Spleen (tissue), 11 donors: Measurements from ENCODE around the gene C1GALT1. TPM values are rescaled to one million over a fixed set of nuclear protein-coding genes. Genes with fewer than 3 reads are reported as not detected.
"Not testable (repeated sequence)": the region's sequence is repeated elsewhere in the genome, so short reads cannot be mapped to it uniquely, and the experiment has no call there.

Source experiments
- DNase-seq: peaks from one replicate; pipeline ENCODE4 v3.0.0-alpha.2; 2020
- H3K27ac ChIP-seq, 8 donors: fragments of 200-600 bp; sonication (generic) in 7 of 8; 1 replicate in 4 of 8; 2 replicates in 4 of 8; pipeline versions ENCODE4 v1.5.0 to v1.8.0; 2016 to 2021; ENCODE audit warnings: inconsistent platforms in 4 of 8, mild to moderate bottlenecking in 4 of 8, moderate library complexity in 1 of 8
- H3K27me3 ChIP-seq, 7 donors: fragments of 200-600 bp; sonication (generic) in 6 of 7; replicated peaks in 1 of 7; 1 replicate in 4 of 7; 2 replicates in 3 of 7; pipeline versions ENCODE4 v1.5.0 to v1.8.0; 2016 to 2021; ENCODE audit warnings: inconsistent platforms in 3 of 7, mild to moderate bottlenecking in 1 of 7
- H3K36me3 ChIP-seq, 6 donors: fragments of 200-600 bp; sonication (generic) in 5 of 6; 1 replicate in 4 of 6; 2 replicates in 2 of 6; pipeline versions ENCODE4 v1.5.0 to v1.8.0; 2016 to 2021; ENCODE audit warnings: inconsistent platforms in 2 of 6
- H3K4me1 ChIP-seq, 6 donors: fragments of 200-600 bp; sonication (generic) in 5 of 6; 1 replicate in 3 of 6; 2 replicates in 3 of 6; pipeline versions ENCODE4 v1.5.0 to v1.8.0; 2016 to 2021; ENCODE audit warnings: inconsistent platforms in 3 of 6
- H3K4me3 ChIP-seq, 8 donors: fragments of 200-600 bp; sonication (generic) in 7 of 8; 1 replicate in 4 of 8; 2 replicates in 4 of 8; pipeline versions ENCODE4 v1.5.0 to v1.8.0; 2016 to 2021; ENCODE audit warnings: inconsistent platforms in 4 of 8, mild to moderate bottlenecking in 4 of 8, moderate library complexity in 2 of 8
- H3K9me3 ChIP-seq, 8 donors: fragments of 200-600 bp; sonication (generic) in 7 of 8; 1 replicate in 4 of 8; 2 replicates in 4 of 8; pipeline versions ENCODE4 v1.5.0 to v1.8.0; 2016 to 2021; ENCODE audit warnings: inconsistent platforms in 4 of 8
- POLR2A ChIP-seq, 3 donors: fragments of 450-650 bp; IDR thresholded peaks; one replicate each; pipeline ENCODE4 v1.5.1; 2017; ENCODE audit warnings: antibody characterized with exemption in 3 of 3, mild to moderate bottlenecking in 1 of 3
- POLR2AphosphoS5 ChIP-seq, 3 donors: sonication (generic); formaldehyde crosslinking; IDR thresholded peaks; one replicate each; pipeline ENCODE4 v1.5.1; 2017; ENCODE audit warnings: antibody characterized with exemption in 3 of 3
- WGBS, 5 donors: extraction: QIAGEN DNeasy Blood & Tissue Kit in 3 of 5; methylation state at CpG; one replicate each; pipeline versions ENCODE4 v1.1.5 to v1.1.7; 2013 to 2018; 5-methylcytosine and 5-hydroxymethylcytosine counted together
- intact Hi-C: fragments of 100-400 bp; cut with DNase I; formaldehyde crosslinking; loops from one replicate; pipeline ENCODE4 v1.15.0; 2023; ENCODE audit warnings: low total_unique reads
- polyA plus RNA-seq, 3 donors: library from polyadenylated mRNA; stranded (reverse); fragments of 200-250 nt; gene quantifications; one replicate each; pipeline ENCODE4 v1.2.1, GENCODE V29; 2013
- total RNA-seq, 7 donors: library from RNA; depleted of rRNA in 3 of 7; stranded (reverse); fragments of >200 nt in 3 of 7; fragmentation: NEBNext Ultra II Directional in 4 of 7; extraction: Animal tissue kit (Norgen Biotek cat#: 25700) in 4 of 7; gene quantifications; one replicate each; pipeline versions ENCODE4 v1.1.0 to v1.2.1, GENCODE V29; 2016 to 2021
- TF ChIP-seq, protein P1 (sequence below), 11 experiments: fragments of 200-600 bp in 7 of 11; fragments of 450-650 bp in 4 of 11; sonication (generic) in 4 of 11; IDR thresholded peaks in 8 of 11; conservative IDR thresholded peaks in 3 of 11; 1 replicate in 7 of 11; 2 replicates in 4 of 11; pipeline versions ENCODE4 v1.4.0 to v1.8.0; 2016 to 2021; ENCODE audit warnings: antibody characterized with exemption in 11 of 11, inconsistent platforms in 4 of 11, mild to moderate bottlenecking in 1 of 11
- donor health status: healthy with polysubstance abuse.
- donor health status: DM: no; HTN: no; CAD: no; lungs with moderate emphysema.
- donor health status: DM: no; HTN: no; CAD: no.
- donor health status: Bipolar disorder and iron deficiency.
- donor health status: healthy.
- donor health status: DM: no; HTN: no; CAD: no.
- donor health status: DM: yes; HTN: yes; CAD: no.

Gene C1GALT1
- total and polyA plus RNA-seq, 10 donors = 6.9 to 61.2 (median 40.0) TPM

DNA sequence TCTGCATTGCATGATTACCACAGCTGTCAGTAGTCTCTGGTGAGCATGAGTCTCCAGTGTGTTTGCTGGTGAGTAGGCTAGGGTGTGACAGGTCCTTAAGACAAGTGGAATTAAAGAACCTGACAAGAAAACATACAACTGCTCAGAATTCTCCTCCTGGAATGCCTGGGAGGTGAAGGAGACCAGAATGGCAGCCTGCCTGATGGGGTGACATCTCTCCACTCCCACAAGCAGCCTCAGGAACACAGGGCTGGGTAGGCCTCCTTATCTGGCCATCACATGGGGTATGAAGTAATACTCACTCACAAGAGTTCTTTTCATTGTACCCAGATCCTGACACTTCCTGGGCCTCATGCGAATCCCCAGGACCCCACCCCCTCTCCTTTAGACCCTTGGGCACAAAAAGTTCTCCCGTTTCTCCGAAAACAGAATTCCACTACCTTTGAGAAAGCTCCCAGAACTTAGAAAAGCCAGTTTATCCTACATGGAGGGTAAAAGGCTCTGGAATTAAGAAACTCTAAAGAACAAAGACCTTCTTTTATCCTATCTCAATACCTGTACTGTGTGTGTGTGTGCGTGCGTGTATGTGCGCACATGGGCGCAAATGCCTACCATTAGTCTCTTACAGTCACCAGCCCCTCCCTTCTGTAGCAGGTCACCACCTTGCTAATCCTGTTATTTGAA is 33.4 kb upstream of the C1GALT1 start:
- Histone ChIP-seq H3K4me3 (no peak overlapping the region), H3K4me1 (peaks cover 0 to 9% (median 0%) of the 10 kb centered on the region in 6 donors), H3K27ac (no peak overlapping the region), H3K27me3 (no peaks in the 10 kb centered on the region), H3K36me3 (no peaks in the 10 kb centered on the region), H3K9me3 (peaks cover 0 to 28% (median 7%) of the 10 kb centered on the region in 8 donors)
- WGBS, 5 donors = 96 to 99% (median 96%) methylated on average over 7 of the region's 7 CpGs
- intact Hi-C loops = no loop called here
- no peak for DNase-seq
- no peak for TF ChIP-seq POLR2A (IDR thresholded peaks at IDR 0.05)

DNA sequence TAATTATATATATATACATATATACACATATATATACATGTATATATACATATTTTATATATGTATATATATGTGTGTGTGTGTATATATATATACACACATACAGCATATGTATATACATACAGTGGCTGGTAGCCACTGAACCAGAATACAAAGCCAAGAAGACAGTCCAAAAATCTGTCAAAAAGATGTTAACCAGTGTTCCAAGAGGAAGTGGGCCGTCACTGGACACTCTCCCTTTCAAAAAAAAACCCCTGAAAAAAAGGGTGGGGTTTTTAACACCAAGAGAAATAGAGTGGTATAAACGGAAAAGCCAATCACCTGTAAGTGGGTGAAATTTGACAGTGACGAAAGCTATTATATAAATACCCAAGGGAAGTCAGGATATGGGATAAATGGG is 31.1 kb upstream of the C1GALT1 start:
- H3K36me3 ChIP-seq = no peaks in the 10 kb centered on the region
- H3K27ac ChIP-seq = no peak overlapping the region
- WGBS, 5 donors = 45 to 66% (median 57%) methylated on average over 3 of the region's 3 CpGs
- H3K4me3 ChIP-seq = no peak overlapping the region
- TF ChIP-seq POLR2A (IDR thresholded peaks at IDR 0.05) = no peak
- TF ChIP-seq POLR2AphosphoS5 (IDR thresholded peaks at IDR 0.05) = no peak
- TF ChIP-seq, protein P1, sequence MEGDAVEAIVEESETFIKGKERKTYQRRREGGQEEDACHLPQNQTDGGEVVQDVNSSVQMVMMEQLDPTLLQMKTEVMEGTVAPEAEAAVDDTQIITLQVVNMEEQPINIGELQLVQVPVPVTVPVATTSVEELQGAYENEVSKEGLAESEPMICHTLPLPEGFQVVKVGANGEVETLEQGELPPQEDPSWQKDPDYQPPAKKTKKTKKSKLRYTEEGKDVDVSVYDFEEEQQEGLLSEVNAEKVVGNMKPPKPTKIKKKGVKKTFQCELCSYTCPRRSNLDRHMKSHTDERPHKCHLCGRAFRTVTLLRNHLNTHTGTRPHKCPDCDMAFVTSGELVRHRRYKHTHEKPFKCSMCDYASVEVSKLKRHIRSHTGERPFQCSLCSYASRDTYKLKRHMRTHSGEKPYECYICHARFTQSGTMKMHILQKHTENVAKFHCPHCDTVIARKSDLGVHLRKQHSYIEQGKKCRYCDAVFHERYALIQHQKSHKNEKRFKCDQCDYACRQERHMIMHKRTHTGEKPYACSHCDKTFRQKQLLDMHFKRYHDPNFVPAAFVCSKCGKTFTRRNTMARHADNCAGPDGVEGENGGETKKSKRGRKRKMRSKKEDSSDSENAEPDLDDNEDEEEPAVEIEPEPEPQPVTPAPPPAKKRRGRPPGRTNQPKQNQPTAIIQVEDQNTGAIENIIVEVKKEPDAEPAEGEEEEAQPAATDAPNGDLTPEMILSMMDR (IDR thresholded peaks at IDR 0.05 in 8 of 11, conservative IDR thresholded peaks at IDR 0.05 in 3 of 11) = no peak
- no peak for DNase-seq
- intact Hi-C loops = no loop called here
- H3K4me1 ChIP-seq = peaks cover 0 to 12% (median 0%) of the 10 kb centered on the region in 6 donors
- H3K9me3 ChIP-seq = peaks cover 0 to 19% (median 13%) of the 10 kb centered on the region in 8 donors
- H3K27me3 ChIP-seq = no peaks in the 10 kb centered on the region

DNA sequence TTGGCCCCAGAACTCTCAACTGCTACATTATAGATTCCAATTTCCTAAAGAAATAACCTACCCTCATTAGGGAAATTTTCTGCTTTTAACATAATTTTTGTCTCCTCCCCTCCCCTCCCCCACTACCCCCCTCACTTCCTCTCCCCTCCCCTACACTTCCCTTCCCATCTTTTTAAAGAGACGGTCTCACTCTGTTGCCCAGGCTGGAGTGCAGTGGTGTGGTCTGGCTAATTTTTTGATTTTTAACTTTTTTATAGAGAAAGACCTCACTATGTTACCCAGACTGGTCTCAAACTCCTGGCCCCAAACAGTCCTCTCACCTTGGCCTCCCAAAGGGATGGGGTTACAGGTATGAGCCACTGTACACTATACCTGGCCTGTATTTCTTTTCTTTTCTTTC is 30.5 kb upstream of the C1GALT1 start:
- Histone ChIP-seq H3K9me3 (peaks cover 0 to 19% (median 13%) of the 10 kb centered on the region in 8 donors), H3K36me3 (no peaks in the 10 kb centered on the region), H3K4me1 (peaks cover 0 to 18% (median 5%) of the 10 kb centered on the region in 6 donors), H3K27me3 (no peaks in the 10 kb centered on the region), H3K4me3 (no peak overlapping the region), H3K27ac (no peak overlapping the region)
- no peak for DNase-seq
- TF ChIP-seq POLR2A (IDR thresholded peaks at IDR 0.05) (no peak), POLR2AphosphoS5 (IDR thresholded peaks at IDR 0.05) (no peak)
- TF ChIP-seq, protein P1 (IDR thresholded peaks at IDR 0.05 in 8 of 11, conservative IDR thresholded peaks at IDR 0.05 in 3 of 11) = no peak
- WGBS, 5 donors = 38 to 62% (median 54%) methylated on average over 1 of the region's 1 CpG
- intact Hi-C loops = no loop called here

DNA sequence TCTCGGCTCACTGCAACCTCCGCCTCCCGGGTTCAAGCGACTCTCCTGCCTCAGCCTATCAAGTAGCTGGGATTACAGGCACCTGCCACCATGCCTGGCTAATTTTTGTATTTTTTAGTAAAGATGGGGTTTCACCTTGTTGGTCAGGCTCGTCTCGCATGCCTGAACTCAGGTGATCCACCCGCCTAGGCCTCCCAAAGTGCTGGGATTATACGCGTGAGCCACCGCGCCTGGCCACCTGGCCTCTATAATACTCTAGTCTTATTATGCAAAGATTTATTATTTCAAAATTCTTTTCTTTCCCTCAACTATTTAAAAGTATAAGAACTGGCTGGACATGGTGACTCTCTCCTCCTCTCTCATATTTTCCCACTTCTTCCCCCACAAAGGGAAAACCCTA is 30.0 kb upstream of the C1GALT1 start:
- H3K36me3 ChIP-seq = no peaks in the 10 kb centered on the region
- H3K9me3 ChIP-seq = peaks cover 0 to 19% (median 13%) of the 10 kb centered on the region in 8 donors
- intact Hi-C loops = no loop called here
- TF ChIP-seq POLR2A (IDR thresholded peaks at IDR 0.05) (no peak), POLR2AphosphoS5 (IDR thresholded peaks at IDR 0.05) (no peak)
- TF ChIP-seq, protein P1 (IDR thresholded peaks at IDR 0.05 in 8 of 11, conservative IDR thresholded peaks at IDR 0.05 in 3 of 11) = no peak
- H3K4me1 ChIP-seq = peaks cover 0 to 22% (median 9%) of the 10 kb centered on the region in 6 donors
- no peak for DNase-seq
- H3K27me3 ChIP-seq = no peaks in the 10 kb centered on the region
- no peak overlapping the region for H3K4me3 ChIP-seq
- 96 to 98% (median 97%) methylated on average over 11 of the region's 11 CpGs for WGBS, 5 donors
- no peak overlapping the region for H3K27ac ChIP-seq

DNA sequence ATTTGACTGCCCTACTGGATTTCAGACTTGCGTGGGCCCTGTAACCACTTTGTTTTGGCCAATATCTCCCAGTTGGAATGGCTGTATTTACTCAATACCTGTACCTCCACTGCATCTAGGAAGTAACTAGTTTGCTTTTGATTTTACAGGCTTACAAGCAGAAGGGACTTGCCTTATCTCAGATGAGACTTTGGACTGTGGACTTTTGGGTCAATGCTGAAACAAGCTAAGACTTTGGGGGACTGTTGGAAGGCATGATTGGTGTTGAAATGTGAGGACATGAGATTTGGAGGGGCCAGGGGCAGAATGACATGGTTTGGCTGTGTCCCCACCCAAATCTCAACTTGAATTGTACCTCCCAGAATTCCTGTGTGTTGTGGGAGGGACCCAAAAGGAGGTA is 28.0 kb upstream of the C1GALT1 start:
- H3K36me3 ChIP-seq, H3K27me3 ChIP-seq, DNase-seq, H3K4me3 ChIP-seq, intact Hi-C loops, H3K27ac ChIP-seq: not testable (repeated sequence)
- Histone ChIP-seq H3K4me1 (peaks cover 0 to 43% (median 20%) of the 10 kb centered on the region in 6 donors), H3K9me3 (peaks cover 0 to 19% (median 13%) of the 10 kb centered on the region in 8 donors)
- WGBS, 5 donors = 89 to 100% (median 100%) methylated on average over 1 of the region's 1 CpG
